H9 (cell line): ENCODE measurements around the gene TMEM252. TPM values are rescaled to one million over a fixed set of nuclear protein-coding genes. Genes with fewer than 3 reads are reported as not detected.

Source experiments
- DNase-seq: peaks from one replicate; pipeline ENCODE4 v3.0.0-alpha.2; 2017
- H2AFZ ChIP-seq: one replicate; pipeline ENCODE4 v1.6.1; 2013; ENCODE audit warnings: mild to moderate bottlenecking, low read length, control low read depth, moderate library complexity
- H2AK5ac ChIP-seq: 2 replicates; pipeline ENCODE4 v1.6.1; 2013; ENCODE audit warnings: low read length, control low read depth, mixed read lengths; ENCODE audit not compliant: insufficient read length
- H2BK120ac ChIP-seq: one replicate; pipeline ENCODE4 v1.6.1; 2013; ENCODE audit warnings: low read depth, mild to moderate bottlenecking, low read length, control low read depth, inconsistent platforms; ENCODE audit not compliant: poor library complexity, severe bottlenecking
- H2BK12ac ChIP-seq: 2 replicates; pipeline ENCODE4 v1.6.1; 2013; ENCODE audit warnings: low read length, control low read depth, mixed read lengths, low read depth; ENCODE audit not compliant: insufficient read length
- H2BK15ac ChIP-seq: 2 replicates; pipeline ENCODE4 v1.6.1; 2013; ENCODE audit warnings: low read depth, low read length, control low read depth
- H2BK20ac ChIP-seq: one replicate; pipeline ENCODE4 v1.6.1; 2013; ENCODE audit warnings: low read depth, mild to moderate bottlenecking, low read length, control low read depth, inconsistent platforms; ENCODE audit not compliant: poor library complexity, severe bottlenecking
- H2BK5ac ChIP-seq: 2 replicates; pipeline ENCODE4 v1.6.1; 2013; ENCODE audit warnings: low read length, control low read depth, mixed read lengths; ENCODE audit not compliant: insufficient read length
- H3K14ac ChIP-seq: 2 replicates; pipeline ENCODE4 v1.6.1; 2013; ENCODE audit warnings: low read length, control low read depth; ENCODE audit not compliant: insufficient read depth
- H3K18ac ChIP-seq: 2 replicates; pipeline ENCODE4 v1.6.1; 2013; ENCODE audit warnings: low read depth, mild to moderate bottlenecking, mixed read lengths, low read length, control low read depth; ENCODE audit not compliant: insufficient read length
- H3K23ac ChIP-seq: 2 replicates; pipeline ENCODE4 v1.6.1; 2013; ENCODE audit warnings: low read length, control low read depth, mixed read lengths, low read depth; ENCODE audit not compliant: insufficient read length
- H3K23me2 ChIP-seq: 2 replicates; pipeline ENCODE4 v1.6.1; 2013; ENCODE audit warnings: low read depth, mild to moderate bottlenecking, mixed read lengths, low read length, control low read depth; ENCODE audit not compliant: insufficient read length, poor library complexity, severe bottlenecking
- H3K27ac ChIP-seq: 2 replicates; pipeline ENCODE4 v1.5.1; 2013; ENCODE audit warnings: low read length, control low read depth, mixed read lengths, low read depth; ENCODE audit not compliant: insufficient read length
- H3K27me3 ChIP-seq: 2 replicates; pipeline ENCODE4 v1.6.1; 2013; ENCODE audit warnings: low read length, control low read depth, inconsistent platforms; ENCODE audit not compliant: insufficient read depth
- H3K4ac ChIP-seq: 2 replicates; pipeline ENCODE4 v1.6.1; 2013; ENCODE audit warnings: low read depth, mild to moderate bottlenecking, control low read depth, inconsistent platforms, low read length, moderate library complexity
- H3K4me1 ChIP-seq: 2 replicates; pipeline ENCODE4 v1.6.1; 2013; ENCODE audit warnings: low read length, control low read depth, inconsistent platforms; ENCODE audit not compliant: insufficient read depth
- H3K4me2 ChIP-seq: 2 replicates; pipeline ENCODE4 v1.6.1; 2013; ENCODE audit warnings: low read length, control low read depth, mixed read lengths; ENCODE audit not compliant: insufficient read length, insufficient read depth
- H3K56ac ChIP-seq: 2 replicates; pipeline ENCODE4 v1.6.1; 2013; ENCODE audit warnings: low read depth, mild to moderate bottlenecking, mixed read lengths, low read length, control low read depth; ENCODE audit not compliant: insufficient read length
- H3K79me1 ChIP-seq: 2 replicates; pipeline ENCODE4 v1.6.1; 2013; ENCODE audit warnings: low read depth, mild to moderate bottlenecking, moderate library complexity, low read length, control low read depth, inconsistent platforms; ENCODE audit not compliant: insufficient read depth, poor library complexity, severe bottlenecking
- H3K79me2 ChIP-seq: 2 replicates; pipeline ENCODE4 v1.6.1; 2013; ENCODE audit warnings: low read length, control low read depth, inconsistent platforms; ENCODE audit not compliant: insufficient read depth
- H3K9ac ChIP-seq: 2 replicates; pipeline ENCODE4 v1.6.1; 2013; ENCODE audit warnings: low read length, control low read depth, mixed read lengths; ENCODE audit not compliant: insufficient read length; ENCODE audit errors: extremely low read depth
- H3K9me3 ChIP-seq: one replicate; pipeline ENCODE4 v1.6.1; 2013; ENCODE audit warnings: low read depth, low read length, inconsistent platforms; ENCODE audit not compliant: control insufficient read depth
- H3T11ph ChIP-seq: one replicate; pipeline ENCODE4 v1.6.1; 2013; ENCODE audit warnings: mild to moderate bottlenecking, low read length, control low read depth, inconsistent platforms
- H4K20me1 ChIP-seq: one replicate; pipeline ENCODE4 v1.6.1; 2013; ENCODE audit not compliant: control insufficient read depth, insufficient read length, insufficient read depth
- H4K5ac ChIP-seq: 2 replicates; pipeline ENCODE4 v1.6.1; 2013; ENCODE audit warnings: low read depth, mild to moderate bottlenecking, mixed read lengths, low read length, control low read depth; ENCODE audit not compliant: insufficient read length
- H4K8ac ChIP-seq: replicated peaks from 2 replicates; pipeline ENCODE4 v1.6.1; 2013; ENCODE audit warnings: low read length, control low read depth, mixed read lengths, low read depth; ENCODE audit not compliant: insufficient read length
- H4K91ac ChIP-seq: 2 replicates; pipeline ENCODE4 v1.6.1; 2013; ENCODE audit warnings: low read depth, mild to moderate bottlenecking, moderate library complexity, mixed read lengths, low read length, control low read depth; ENCODE audit not compliant: insufficient read length
- H3K27ac Mint-ChIP-seq, 3 experiments: 2 replicates in 2 of 3; 3 replicates in 1 of 3; pipeline ENCODE4 v1.8.0; 2020 to 2021; ENCODE audit warnings: mixed read lengths in 3 of 3, mild to moderate bottlenecking in 1 of 3, moderate library complexity in 1 of 3
- H3K27me3 Mint-ChIP-seq: 2 replicates; pipeline ENCODE4 v1.8.0; 2021; ENCODE audit warnings: low read depth, mild to moderate bottlenecking, moderate library complexity, mixed read lengths
- H3K36me3 Mint-ChIP-seq, 3 experiments: 2 replicates in 2 of 3; 3 replicates in 1 of 3; pipeline ENCODE4 v1.8.0; 2020 to 2021; ENCODE audit warnings: low read depth in 3 of 3, mixed read lengths in 3 of 3; ENCODE audit not compliant: insufficient read depth in 1 of 3
- H3K4me1 Mint-ChIP-seq, 2 experiments: 2 replicates each; pipeline ENCODE4 v1.8.0; 2020; ENCODE audit warnings: mixed read lengths in 2 of 2
- H3K4me3 Mint-ChIP-seq, 2 experiments: 2 replicates in 1 of 2; 3 replicates in 1 of 2; pipeline ENCODE4 v1.8.0; 2020 to 2021; ENCODE audit warnings: mild to moderate bottlenecking in 2 of 2, mixed read lengths in 2 of 2, moderate library complexity in 1 of 2
- H3K9me3 Mint-ChIP-seq, 2 experiments: 2 replicates in 1 of 2; 3 replicates in 1 of 2; pipeline ENCODE4 v1.8.0; 2020; ENCODE audit warnings: mild to moderate bottlenecking in 2 of 2, mixed read lengths in 2 of 2, moderate library complexity in 1 of 2
- CTCF ChIP-seq: fragments of 200-600 bp; sonication (generic); conservative IDR thresholded peaks from 3 replicates; pipeline ENCODE4 v1.8.0; 2021; ENCODE audit warnings: antibody characterized with exemption, mild to moderate bottlenecking
- WGBS: extraction: QIAGEN DNeasy Blood & Tissue Kit; methylation state at CpG from one replicate; pipeline ENCODE4 v1.1.7; 2013; ENCODE audit warnings: missing lambda C conversion rate, low lambda C conversion rate, mixed read lengths; ENCODE audit not compliant: insufficient read length; ENCODE audit errors: extremely low coverage; 5-methylcytosine and 5-hydroxymethylcytosine counted together
- total RNA-seq: library from RNA; stranded (reverse); gene quantifications from 2 replicates; pipeline ENCODE4 v1.2.1, GENCODE V29; 2021

Gene TMEM252
- total RNA-seq, 1 experiment from 2014 or later = not detected

GRCh38 chr9:68552700-68553476, 12.2 kb upstream of the TMEM252 start:
- Histone ChIP-seq H3K4ac (no peak overlapping the region), H4K20me1 (no peaks in the 10 kb centered on the region), H2AFZ (no peak overlapping the region), H3K79me2 (no peaks in the 10 kb centered on the region), H2BK20ac (no peak overlapping the region), H3K56ac (no peak overlapping the region), H2BK5ac (no peak overlapping the region), H3K14ac (no peak overlapping the region), H2BK15ac (no peak overlapping the region), H3K23ac (no peak overlapping the region), H3K18ac (no peak overlapping the region), H3K9ac (no peak overlapping the region), H3K23me2 (no peaks in the 10 kb centered on the region), H3K4me1 (no peaks in the 10 kb centered on the region), H3K9me3 (no peaks in the 10 kb centered on the region), H4K8ac (no peak overlapping the region), H3K4me2 (no peak overlapping the region), H2BK120ac (no peak overlapping the region), H3K27me3 (no peaks in the 10 kb centered on the region; the same call in 1 of the 2 replicates), H4K5ac (no peak overlapping the region), H3T11ph (no peak overlapping the region), H4K91ac (no peak overlapping the region), H3K27ac (no peak overlapping the region), H2AK5ac (no peak overlapping the region), H3K79me1 (no peaks in the 10 kb centered on the region), H2BK12ac (no peak overlapping the region)
- Mint-ChIP-seq H3K4me1 (peaks cover 3 to 10% of the 10 kb centered on the region in 2 experiments), H3K27ac (no peak overlapping the region), H3K4me3 (no peak overlapping the region), H3K36me3 (no peaks in the 10 kb centered on the region), H3K27me3 (peaks cover 89% of the 10 kb centered on the region), H3K9me3 (no peaks in the 10 kb centered on the region)
- no CpG with 5 or more reads among the region's 3 CpGs for WGBS
- TF ChIP-seq CTCF = no peak
- DNase-seq = no peak
